GM18868 (cell line): ENCODE measurements around the gene ATP5ME.
"Not testable (repeated sequence)": the region's sequence is repeated elsewhere in the genome, so short reads cannot be mapped to it uniquely, and the experiment has no call there.

Experiments
- ATAC-seq: cut with Tn5 transposase; IDR thresholded peaks from one replicate; pipeline ENCODE4 v1.9.1; 2021; ENCODE audit warnings: mild to moderate bottlenecking, moderate library complexity; ENCODE audit not compliant: unreplicated experiment

The ATP5ME gene

DNA sequence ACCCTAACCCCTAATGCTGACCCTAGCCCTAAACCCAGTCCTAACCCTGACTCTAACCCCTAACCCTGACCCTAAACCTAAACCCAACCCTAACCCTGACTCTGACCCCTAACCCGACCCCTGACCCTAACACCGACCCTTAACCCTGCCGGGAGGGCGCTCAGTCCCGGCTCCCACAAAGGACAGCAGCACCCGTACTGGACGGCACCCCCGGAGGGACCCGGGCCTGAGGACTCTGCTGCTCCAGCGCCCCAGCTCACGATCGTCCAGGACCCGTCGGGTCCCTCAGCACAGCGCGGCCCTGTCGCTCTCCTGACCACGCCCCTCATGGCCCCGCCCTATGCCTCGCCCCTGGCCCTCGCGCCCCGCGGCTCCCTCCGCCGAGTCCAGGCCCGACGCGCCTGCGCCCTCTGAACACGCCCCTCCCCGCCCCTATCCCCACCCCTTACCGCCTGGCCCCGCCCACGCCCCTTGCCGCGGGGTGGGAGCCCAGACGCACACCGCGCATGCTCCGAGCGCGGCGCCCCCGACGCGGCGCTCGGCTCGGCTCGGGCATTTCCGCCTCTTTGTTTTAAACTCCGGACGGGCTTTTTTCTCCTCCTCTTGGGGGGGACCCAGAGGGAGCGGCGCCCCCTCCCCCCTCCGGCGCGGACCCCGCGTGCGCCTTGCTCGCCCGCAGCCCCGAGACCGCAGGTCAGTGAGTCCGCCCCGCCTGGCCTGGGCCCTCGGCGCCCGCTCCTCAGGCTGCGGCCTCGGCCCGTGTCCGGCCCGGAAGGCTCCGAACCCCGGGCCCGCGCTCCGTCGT is 31.4 kb upstream of the ATP5ME start, which contains the start of gene PCGF3:
Gene PCGF3 (plus strand): TSS at position 555 of the 805 bp plus-strand sequence. CDS start 27,849 bp downstream, outside the sequence.
- ATAC-seq: peak; percentile 94

DNA sequence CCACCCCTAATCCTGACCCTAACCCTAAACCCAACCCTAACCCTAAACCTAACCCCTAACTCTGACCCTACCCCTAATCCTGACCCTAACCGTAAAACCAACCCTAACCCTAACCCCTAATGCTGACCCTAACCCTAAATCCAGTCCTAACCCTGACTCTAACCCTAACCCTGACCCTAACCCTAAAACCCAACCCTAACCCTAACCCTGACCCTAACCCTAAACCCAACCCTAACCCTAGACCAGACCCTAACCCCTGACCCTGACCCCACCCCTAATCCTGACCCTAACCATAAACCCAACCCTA is 30.8 kb upstream of the ATP5ME start:
- no peak for ATAC-seq

DNA sequence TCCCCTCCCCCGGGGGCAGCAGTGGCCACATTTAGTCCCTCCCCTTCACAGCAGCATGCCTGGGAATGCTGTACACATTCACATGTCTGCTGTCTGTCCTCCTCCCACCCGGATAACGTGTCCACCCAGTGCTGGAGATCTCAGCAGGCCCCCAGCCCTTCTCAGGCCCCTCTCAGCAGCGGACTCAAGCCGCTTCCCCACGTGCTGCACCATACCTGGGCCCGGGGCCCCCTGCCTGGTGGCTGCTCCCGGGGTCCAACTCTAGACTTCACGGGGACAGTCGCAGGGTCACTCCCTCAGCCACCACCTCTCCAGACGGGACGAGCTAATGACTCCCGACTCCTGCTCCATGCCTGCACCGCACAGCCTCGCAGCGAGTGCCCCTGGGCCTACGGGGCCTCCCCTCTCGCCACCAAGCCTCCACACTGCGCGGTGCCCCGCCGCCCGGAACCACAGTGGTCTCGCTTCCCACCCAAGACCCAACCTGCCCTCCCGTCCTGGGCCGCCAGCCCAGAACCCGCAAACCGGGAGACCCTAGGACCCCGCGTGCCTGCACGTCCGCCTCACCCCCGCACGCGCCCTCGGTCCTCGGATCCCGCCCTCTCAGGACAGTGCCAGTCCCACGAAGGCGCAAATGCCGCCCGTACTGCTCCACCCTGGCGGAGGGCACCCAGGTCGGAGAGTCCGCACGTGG is 30.3 kb upstream of the ATP5ME start:
- no peak for ATAC-seq

DNA sequence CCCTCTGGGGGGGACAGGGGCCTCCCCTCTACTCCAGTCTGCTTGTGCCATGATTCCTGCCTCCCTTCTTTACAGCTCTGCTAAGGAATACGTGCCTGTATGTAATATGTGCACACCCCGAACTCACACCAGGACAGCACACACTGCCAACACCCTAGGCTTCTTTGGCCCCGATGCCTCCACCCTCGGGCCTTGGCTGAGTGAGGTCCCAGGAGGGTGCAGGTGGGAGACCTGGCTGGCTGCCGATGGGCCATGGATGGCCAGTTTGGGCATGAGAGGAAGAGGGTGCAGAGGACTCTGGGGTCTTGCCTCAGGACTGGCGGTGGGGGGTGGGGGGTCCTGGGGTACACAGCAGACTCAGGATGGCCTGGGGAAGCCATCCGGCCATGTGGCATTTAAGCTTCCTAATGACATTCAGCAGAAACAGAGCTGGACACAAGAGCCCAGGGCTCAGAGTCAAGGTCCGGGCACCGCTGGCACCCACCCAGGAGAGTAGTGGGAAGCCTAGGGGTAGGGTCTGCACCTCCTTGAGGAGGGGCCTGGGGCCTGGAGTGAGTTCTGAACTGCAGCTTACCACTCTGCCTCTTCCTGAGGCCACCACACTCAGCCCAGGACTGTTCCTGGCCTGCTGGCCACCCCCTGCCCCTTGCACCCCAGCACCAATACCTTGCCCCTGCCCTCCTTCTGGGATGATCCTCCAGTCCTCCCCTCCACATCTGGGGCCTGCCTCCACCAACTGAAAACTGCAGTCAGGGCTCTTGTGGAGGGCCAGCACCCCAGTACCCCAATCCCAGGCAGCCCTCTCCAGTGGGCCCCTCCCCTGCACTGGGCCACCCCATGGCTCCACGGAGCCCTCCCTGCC is 29.5 kb upstream of the ATP5ME start:
- no peak for ATAC-seq

DNA sequence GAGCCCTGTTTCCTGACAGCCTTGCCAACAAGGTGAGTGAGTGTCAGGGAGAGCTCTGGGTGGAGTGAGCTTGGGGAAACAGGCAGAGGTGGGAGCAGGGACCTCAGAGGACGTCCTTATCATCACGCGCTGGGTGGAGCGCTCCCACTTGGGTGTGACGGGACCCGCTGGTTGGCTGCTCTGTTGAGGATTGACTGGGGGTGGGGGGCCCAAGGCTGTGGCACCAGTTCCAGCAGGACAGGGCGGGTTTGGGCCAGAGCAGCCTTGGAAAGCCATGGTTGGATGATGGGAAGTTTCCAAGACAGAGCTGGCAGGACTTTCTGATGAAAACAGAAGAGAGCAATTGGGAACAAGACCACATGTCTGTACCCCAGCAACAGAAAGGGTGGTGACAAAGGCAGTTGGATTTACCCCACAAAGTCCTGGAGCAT is 28.6 kb upstream of the ATP5ME start:
- no peak for ATAC-seq

DNA sequence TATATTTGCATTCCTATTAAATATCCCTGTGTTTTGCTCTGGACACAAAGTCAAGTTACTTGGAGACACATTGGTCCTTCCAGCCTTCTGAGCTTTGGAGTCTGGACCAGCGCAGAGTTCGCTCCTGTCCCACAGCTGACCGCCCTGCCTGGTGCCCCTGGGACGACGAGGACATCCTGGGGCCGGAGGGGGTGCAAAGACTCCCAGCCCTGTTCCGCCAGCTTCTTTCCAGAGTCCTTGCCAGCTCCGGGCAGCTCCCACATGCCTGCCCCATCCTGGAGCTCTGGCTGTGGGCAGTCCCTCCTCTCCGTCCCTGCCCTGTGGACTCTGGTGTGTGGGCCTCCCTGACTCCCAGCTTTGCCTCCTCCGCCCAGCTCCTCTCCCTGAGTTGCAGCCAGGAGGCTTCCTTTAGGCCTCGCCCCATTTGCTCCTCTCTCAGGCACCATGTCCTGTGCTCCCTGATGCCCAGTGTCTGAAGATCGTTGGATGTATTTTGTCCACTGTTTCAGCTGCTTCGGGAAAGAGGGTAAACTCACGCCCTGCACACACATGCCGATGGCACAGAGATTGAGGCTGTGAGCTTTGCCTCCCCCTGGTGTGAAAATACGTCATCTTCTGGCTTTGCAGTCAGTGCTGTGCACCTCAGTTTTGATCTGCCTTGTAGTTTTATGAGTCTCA is 26.6 kb upstream of the ATP5ME start:
- no peak for ATAC-seq

DNA sequence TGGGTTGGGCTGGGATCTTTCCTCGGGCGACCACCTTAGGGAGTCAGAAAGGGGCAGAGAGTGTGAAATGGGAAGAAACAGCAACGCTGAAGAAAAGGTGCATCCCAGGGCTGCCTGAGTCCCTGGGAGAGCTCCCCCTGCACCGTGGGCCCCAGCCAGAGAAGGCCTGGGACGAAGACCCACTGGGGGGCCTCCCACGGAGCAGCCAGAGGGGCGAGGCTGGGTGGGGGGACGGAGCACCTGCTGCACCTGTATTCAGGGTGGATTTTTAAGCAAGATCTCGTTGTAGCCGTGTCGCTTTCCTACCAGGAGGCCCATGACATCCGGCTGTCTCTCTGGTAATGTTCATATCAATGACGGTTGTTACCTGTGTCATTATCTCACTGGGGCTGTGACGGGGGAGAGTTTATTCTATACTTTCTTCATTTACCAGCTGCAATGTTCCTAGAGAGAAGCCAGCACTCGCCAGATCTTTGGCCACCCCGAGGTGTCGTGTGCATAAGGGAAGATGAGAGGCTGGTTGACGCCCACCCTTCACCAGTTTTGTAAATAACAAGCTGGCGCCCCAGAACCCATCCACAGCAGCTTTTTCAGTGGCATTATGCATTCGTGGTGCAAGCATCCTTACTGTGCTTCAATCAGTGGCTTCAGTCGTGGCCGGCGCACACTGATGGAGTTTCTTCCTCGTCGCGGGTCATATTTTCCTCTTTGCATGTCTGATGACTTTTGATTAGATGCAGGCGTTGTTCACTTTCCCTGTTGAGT is 25.9 kb upstream of the ATP5ME start:
- no peak for ATAC-seq

DNA sequence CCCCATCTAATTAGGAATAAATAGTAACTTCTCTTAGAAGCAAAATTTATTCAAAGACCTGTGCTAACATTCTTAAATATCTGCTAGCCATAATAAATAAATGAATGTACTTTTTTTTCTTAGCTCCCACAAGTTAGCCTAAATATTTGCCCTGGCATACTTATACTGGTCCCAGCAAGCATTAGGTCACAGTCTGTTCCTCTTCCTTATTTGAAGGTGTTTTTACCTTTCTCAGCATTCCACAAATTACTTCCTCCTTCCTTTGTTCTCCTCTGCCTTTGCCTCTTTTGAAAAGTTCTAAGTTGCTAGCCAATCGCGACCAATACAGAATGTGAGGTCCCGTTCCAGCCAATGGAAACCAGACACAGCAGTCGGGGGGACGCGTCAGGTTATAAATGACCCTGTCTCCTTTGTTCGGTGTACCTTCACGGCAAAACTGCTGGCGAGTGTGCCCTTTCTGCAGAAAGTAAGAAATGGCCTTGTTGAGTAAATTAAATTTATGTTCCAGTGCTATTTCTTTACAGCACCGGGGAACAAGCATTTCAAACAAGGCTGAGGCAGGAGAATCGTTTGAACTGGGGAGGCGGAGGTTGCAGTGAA is 20.4 kb upstream of the ATP5ME start:
- ATAC-seq: not testable (repeated sequence)

DNA sequence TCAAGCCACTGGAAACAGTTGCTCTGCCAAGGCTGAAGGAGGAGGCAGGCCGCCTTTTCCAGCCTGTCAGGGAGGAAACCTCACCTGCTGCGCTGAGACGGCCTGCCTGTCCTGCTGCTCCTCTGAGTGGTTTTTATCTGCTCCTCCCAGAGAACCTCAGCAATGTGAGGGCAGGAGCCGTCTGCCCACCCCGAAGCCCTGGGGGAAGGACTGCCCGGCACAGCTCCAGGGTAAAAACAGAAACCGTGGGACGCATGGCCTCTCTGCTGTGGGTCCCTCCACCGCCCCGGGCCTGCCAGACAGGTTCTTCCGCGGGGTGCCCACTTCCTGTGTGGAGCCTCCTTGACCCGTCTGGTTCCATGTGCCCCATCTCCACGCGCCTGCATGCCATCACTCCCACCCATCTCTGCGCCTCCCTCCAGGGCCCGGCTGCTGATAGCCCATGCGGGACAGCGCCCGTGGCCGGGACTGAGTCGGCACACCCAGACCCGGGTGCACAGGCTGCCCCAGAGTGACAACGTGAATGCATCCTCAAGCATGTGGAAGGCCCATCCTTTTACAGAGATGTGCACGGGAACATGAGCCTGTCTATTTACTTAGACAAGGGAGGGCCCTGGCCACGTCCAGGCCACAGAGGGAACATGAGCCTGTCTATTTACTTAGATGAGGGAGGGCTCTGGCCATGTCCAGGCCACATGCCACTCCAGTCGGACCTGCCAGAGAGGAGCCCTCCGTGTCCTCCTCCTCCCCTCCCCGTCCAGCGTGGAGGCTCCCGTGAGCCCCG is 18.9 kb upstream of the ATP5ME start:
- no peak for ATAC-seq

DNA sequence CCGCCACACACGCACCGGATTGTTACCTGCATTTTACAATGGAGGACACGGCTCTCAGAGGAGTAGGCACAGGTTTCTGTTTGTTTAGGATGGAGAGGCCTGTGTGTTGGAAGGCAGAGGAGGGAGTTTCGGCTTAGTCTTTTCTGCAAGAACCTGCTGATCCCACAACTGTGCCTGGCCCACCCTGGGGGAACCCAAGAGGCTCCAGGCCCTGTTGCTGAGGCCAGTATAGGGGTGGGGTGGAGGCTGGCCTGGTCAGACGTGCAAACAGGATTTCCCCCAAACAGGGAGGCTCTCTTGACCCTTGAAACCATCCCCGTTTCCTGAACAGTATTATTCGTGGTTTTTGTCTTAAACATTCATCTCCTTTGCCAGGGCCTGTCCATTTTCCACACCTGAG is 15.6 kb upstream of the ATP5ME start:
- ATAC-seq: no peak

DNA sequence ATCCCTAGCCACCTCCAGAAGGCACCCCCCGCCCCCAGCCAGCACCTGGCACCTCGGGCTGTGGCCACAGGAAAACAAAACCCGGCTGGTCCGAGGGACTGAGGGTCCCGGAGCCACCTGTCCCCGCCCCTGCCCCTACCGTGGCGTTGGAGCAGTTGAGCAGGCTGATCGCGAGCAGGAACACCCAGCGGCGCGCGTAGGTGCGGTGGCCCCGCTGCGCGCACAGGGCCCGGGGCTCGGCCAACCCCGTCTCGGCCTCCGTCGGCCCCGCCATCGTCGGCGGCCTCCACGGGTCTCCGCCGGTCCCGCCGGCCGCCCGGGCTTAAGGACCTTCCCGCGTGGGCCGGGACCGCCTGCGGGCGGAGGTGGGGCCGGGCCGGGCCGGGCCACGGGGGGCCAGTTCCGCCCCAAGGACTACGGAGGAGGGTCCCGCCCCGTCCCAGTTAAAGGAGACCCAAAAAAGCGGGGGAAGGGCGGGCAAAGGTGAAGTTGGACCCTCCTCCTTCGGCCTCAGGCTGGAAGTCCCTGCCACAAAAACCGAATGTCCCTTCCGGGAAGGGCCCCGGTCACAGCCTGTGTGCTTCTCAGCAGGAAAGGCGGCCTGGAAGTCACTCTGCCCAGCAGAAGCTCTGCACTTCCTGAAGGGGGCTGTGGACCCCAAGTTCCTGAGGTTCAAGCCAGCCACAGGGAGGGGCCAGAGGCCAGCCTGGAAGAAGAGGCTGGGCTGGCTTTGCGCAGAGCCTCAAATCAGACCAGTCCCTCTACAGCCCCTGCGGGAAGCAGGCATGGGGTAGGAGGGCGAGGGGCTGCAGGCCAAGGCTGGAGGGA is 15.0 kb upstream of the ATP5ME start, which contains the start of gene SLC49A3:
Gene SLC49A3 (minus strand): TSS at position 298 of the 828 bp plus-strand sequence. CDS start 24 bp downstream, at position 274.
- ATAC-seq: peak; percentile 41

DNA sequence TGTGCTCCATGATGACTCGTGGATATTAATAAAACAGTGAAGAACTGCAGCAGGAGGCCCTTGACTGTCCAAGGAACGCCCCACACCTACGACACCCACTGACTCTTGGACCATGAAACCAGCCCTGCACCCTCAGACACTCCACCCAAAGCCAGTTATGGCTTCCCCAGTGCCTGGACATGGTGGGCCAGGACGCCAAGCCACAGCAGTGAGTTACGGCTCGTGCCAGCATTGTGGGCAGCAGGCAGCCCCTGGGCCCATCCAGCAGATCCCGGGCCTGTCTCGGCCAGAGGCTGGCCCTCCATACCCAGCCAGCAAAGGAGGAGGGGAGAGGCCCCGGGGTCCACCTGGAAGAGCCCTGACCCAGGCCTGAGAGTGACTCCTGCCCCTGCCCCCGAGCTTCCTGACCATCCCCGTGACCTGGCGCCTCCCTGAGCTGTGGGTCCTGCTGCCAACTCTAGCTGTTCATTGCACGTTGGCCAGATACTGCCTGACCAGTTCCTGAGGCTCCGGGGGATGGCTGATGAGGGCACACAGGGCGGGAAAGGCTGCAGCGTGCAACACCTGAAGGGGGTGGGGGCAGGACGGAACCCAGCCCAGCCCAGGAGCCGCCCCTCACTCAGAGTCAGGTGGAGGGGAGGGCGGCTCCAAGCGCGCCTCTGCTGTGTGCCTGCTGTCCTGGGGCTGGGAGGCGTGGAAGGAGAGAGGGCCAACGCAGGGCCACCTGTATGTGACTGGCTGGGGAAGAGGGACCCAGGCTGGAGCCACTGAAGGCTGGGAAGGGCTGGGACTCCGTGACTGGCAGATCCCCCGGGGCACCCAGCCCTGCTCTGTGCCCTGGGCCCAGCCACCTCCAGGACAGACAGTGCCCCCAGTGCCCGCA is 14.1 kb upstream of the ATP5ME start:
- ATAC-seq: no peak

DNA sequence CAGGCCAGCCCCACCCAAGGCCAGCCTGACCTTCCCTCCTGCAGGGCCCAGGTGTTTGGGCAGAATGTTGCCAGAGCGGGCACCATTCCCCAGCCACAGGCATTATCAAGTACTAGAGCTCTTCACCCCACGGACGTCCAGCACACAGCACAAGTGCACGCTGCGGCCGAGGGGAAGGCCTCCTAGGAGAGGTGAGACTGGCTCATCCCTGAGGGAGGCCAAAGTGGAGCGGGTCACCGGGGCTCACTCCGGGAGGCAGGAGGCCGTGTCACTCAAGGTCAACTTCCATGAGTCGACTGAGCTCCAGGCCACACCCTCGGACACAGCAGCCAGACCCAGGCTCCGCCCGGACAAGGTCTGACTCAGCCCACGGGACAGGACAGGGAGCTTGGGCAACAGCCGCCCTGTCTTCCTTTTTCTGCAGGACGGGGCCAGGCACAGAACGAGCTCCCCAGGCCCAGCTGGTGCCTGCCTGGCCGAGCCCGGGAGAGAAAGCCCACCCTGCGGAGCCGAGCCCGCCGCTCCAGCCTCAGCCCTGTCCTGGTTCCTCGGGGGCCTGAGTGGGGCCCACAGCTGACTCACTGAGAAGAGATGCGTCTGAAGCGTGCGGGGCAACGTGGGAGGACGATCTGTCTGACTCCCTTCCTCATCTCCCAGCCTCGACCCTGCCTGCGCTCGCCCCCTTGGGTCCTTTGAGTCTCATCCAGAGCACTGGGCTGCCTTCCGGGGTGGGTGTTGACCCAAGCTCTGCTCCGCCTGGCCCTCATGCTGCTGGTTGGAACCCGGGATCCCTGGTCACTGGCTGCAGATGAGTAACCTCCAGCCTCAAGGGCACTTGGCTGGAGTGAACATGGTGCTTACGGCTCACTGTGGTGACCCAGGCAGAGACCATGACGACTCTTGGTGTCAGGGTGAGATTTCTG is 13.2 kb upstream of the ATP5ME start:
- no peak for ATAC-seq

DNA sequence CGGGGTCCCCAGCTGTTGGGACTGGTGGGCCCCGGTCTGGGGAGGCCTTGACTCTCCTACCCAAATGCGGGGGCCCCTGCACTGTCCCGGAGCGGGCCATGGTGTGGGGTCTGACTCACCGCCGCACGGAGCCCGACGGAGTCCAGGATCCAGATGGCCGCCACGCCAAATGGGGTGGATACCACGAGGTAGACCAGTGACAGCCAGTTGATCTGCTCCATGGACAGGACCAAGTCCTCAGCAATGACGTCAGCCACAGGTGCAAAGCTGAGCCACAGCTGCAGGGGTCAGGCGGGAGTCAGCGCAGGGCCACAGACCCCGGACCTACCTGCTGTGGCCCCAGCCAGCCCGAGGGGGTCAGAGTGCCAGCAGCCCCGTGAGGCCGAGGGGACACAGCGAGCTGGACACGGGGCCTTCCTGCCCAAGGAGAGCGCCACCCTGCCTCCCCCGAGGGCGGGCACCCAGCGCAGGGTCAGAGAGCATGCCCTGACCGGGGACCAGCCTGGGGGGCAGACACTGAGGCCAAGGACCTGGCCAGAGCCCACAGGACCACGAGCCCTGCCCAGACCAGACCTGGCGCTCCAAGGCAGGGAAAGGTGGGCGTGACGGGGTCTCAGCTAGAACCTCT is 12.5 kb upstream of the ATP5ME start:
- no peak for ATAC-seq

DNA sequence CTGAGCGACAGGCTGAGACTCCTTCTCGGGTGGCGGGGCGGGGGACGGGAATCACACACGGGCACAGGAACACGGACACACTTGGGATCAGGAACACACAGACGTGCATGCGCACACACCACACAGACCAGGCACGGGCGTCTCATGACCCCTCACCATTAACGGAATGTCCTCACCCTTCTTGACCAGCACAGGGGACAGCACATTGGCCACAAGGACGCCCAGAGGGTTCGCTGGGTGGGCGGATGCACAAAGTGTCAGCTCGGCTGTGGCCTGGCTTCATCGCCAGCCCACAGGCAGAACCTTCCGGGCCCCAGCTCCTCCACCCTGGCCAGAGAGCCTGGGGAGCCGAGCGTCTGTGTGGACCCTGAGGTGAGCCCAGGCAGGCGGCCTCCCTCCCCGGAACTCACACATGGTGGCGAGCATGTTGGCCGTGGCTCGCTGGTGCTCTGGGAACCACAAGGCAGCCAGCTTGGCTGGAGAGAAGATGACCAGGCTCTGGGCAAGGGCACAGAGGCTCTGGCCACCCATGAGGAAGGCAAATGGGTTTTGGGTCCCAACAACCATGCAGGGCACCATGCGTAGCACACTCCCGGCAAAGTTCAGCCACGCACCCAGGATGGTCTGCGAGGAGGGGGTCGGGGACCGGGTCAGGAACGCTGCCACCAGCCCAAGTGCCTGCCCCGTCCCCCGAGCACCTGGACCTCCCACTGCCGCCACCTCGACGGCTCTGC is 11.8 kb upstream of the ATP5ME start:
- ATAC-seq: no peak
